GM10248 (cell line): ENCODE results near the gene ASTL.

Source experiments
- CTCF ChIA-PET: fragments of 300-600 bp; sonication (Branson Sonifier 250); formaldehyde crosslinking; extraction: SDS; loops from one replicate; lab custom pipeline; 2021; ENCODE audit warnings: antibody characterized with exemption; lab: Yijun Ruan, JAX
- POLR2A ChIA-PET: fragments of 350-650 bp; sonication (Branson Sonifier 250); formaldehyde crosslinking; extraction: SDS; loops from one replicate; lab custom pipeline; 2020; ENCODE audit warnings: antibody characterized with exemption; lab: Yijun Ruan, JAX
- DNase-seq: peaks from one replicate; pipeline ENCODE4 v3.0.0; 2012; ENCODE audit errors: extremely low spot score
- TF ChIP-seq, protein P1 (sequence below): IDR thresholded peaks from 2 replicates; pipeline ENCODE4 v1.5.1; 2012; ENCODE audit warnings: mild to moderate bottlenecking, low read depth; ENCODE audit errors: extremely low read depth, missing control alignments, control extremely low read depth

Gene ASTL

DNA sequence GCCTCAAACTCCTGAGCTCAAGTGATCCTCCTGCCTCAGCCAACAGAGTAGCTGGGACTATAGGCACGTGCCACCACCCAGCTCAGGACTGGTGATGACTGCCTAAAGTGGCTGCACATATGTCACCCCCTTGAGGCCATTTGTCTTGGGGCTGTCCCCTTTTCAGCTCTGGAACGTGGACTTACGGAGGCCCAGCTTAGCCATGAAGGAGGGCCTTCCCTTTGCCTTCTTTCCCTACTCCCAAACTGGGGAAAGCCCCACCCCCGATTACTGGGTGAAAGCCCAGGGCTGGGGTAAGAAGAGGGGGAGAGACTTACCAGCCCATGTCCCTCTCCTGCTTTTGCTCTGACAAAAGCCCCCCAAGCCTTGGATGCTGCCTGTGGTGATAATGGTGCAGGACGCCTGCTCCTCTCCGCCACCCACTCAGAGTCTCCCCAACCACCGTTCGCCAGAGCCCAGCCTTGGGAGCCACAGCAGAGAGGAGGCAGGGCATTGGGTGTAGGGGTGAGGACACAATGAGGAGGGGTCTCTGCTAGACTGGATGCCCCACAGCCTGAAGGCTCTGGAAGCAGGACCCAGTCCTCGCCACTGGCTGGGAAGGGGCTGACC is 9.4 kb upstream of the ASTL start:
- TF ChIP-seq, protein P1, sequence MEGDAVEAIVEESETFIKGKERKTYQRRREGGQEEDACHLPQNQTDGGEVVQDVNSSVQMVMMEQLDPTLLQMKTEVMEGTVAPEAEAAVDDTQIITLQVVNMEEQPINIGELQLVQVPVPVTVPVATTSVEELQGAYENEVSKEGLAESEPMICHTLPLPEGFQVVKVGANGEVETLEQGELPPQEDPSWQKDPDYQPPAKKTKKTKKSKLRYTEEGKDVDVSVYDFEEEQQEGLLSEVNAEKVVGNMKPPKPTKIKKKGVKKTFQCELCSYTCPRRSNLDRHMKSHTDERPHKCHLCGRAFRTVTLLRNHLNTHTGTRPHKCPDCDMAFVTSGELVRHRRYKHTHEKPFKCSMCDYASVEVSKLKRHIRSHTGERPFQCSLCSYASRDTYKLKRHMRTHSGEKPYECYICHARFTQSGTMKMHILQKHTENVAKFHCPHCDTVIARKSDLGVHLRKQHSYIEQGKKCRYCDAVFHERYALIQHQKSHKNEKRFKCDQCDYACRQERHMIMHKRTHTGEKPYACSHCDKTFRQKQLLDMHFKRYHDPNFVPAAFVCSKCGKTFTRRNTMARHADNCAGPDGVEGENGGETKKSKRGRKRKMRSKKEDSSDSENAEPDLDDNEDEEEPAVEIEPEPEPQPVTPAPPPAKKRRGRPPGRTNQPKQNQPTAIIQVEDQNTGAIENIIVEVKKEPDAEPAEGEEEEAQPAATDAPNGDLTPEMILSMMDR: no peak
- no peak for DNase-seq
- ChIA-PET POLR2A (interaction anchor here (4.4 to 7.4 kb wide), 3 partner anchors 8 to 16 kb away, joined by 29 to 43 read pairs (median 37); partner anchors contain the start of gene ASTL), CTCF (interaction anchor here (1.1 to 20.4 kb wide), 5 partner anchors 9 to 361 kb away, joined by 4 to 658 read pairs (median 6); partner anchors contain the start of gene ASTL)

DNA sequence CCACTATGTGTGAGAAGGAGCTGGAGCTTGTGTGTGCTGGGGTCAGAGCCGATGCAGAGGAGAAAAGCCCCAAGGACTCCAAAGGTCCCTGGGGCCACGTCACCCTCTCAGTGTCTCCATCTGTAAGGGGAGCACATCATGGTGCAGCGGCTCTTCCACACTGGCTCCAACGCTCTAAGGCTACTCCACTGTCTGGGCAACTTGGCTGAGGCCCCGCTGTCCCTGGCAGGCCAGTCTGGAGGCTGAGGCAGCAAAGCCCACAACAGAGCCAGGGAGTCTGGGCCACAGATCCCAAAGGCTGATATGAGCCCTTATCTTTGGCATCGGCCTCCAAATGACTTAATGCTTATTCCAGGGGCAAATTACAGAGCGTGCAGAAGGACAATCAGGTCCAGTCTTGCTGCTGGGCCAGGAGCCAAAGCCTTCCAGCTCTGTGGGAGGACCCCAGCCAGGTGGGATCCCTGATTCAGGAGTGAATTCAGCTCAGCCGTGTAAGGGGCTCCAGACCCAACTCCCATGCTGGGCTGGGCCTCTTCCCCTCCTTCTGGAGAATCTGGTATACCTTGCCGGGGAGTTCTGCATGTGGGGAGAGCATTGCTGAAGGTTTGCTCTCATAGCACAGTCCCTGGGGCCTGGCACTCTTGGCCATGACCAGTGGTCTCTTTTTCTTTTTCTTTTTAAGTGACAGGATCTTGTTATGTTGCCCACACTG is 8.7 kb upstream of the ASTL start:
- TF ChIP-seq, protein P1: no peak
- CTCF ChIA-PET: interaction anchor here (0.9 to 20.4 kb wide), 4 partner anchors 9 to 154 kb away, joined by 3 to 658 read pairs (median 9); partner anchors contain the start of gene ASTL
- POLR2A ChIA-PET: interaction anchor here (4.4 to 7.4 kb wide), 3 partner anchors 8 to 17 kb away, joined by 29 to 43 read pairs (median 37); partner anchors contain the start of gene ASTL
- DNase-seq: no peak

DNA sequence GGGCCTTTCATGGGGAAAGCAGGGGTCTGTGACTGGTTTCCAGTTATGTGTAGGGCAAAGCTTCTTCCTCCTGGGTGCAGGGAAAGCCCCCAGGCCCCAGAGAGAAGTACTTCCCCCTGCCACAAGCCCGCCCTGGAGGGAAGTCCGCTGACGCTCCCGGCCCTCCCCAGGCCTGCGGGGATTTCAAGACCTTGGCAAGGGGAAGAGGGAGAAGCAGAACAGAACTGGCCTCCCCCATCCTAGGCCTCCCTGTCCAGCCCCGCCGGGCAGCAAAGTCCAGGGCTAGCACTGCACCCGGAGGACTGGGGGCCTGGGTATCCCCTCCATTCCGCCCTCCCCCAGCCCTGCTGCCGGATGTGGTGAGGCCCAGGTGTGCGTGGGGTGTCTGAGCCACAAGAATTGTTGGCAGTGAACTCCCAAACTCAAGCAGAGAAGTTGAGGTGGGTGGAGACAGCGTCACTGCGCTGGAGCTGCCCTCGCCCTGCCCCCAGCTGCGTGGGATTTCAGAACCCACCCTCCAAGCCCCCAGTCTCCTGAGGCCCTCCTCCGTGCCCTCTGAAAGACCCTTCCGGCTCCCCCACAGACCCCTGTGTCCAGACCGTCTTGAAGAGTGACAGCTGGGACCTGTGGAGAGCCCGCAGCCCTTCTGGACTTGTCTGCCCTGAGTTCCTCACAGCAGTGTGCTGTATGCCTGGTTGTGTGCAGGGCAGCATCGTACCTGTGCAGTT is 8.0 kb upstream of the ASTL start:
- peak; percentile 84 for DNase-seq
- POLR2A ChIA-PET: interaction anchor here (2.2 to 7.4 kb wide), 4 partner anchors 7 to 28 kb away, joined by 13 to 43 read pairs (median 33); partner anchors contain the start of gene ASTL
- TF ChIP-seq, protein P1: no peak
- CTCF ChIA-PET: interaction anchor here (0.9 to 20.4 kb wide), 4 partner anchors 8 to 115 kb away, joined by 3 to 658 read pairs (median 9); partner anchors contain the start of gene ASTL

DNA sequence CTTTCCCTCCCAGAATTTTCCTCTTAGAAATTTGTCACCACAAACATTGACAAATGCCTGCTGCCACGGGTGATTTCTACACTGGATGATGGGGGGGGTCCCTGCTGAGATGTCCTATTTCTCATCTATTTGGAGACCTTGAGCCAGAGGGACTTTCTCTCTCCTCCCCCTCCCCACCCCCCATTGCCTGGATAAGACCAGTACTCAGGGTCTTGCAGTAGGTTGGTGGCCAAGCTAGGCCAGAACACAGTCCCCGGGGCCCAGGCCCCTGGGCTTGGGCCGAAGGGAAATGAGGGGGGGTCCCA is 7.5 kb upstream of the ASTL start:
- ChIA-PET CTCF (interaction anchor here (1.1 to 20.4 kb wide), 2 partner anchors 21 to 115 kb away, joined by 4 to 658 read pairs; no protein-coding TSS in a partner anchor), POLR2A (interaction anchor here (2.2 to 7.4 kb wide), 3 partner anchors 13 to 28 kb away, joined by 13 to 43 read pairs (median 37); no protein-coding TSS in a partner anchor)
- no peak for DNase-seq
- TF ChIP-seq, protein P1: no peak

DNA sequence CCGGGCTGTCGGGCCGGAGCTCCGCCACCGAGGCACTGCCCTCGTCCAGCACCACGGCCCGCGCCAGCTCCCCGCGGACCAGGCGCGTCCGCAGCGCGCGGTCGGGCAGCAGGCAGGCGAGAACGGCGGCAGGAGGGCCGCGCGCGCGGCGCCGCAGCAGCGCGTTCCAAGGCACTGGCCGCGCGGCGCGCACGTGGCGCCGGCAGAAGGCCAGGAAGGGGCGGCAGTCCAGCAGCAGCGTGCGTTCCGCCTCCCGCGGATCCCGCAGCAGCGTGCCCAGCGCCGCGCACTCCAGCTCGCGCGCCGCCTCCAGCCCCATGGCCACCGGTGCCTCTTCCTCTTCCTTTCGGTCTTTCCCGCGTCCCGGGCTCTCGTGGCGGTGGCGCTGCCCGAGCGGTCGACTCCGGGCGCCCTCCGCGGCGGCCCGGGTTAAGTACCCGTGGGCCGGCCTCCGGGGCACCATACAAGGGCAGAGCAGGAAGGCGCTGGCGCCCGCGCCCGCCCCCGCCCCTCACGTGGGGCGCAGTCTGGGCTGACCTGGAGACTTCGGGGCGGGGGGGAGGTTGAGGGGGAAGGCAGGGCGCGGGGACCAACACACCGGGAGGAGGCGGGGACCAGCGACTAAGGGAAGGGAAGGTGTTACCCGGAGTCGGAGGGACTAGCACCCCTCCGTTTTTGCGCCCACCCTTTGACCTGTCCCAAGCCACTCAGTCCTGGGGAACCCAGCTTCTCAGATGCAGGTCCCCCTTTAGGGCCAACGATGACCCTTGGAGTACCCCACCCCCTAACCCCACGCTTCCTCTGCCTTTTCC is 6.9 kb upstream of the ASTL start, which contains the start of gene DUSP2:
Gene DUSP2, minus strand, starts transcription at position 405 of the 812 bp plus-strand sequence. Its CDS starts 86 bp downstream, at position 319.
- TF ChIP-seq, protein P1: no peak
- CTCF ChIA-PET: interaction anchor here (1.1 to 20.4 kb wide), 2 partner anchors 22 to 116 kb away, joined by 4 to 658 read pairs; no protein-coding TSS in a partner anchor
- DNase-seq: peak; percentile 95
- POLR2A ChIA-PET: interaction anchor here (0.6 to 7.4 kb wide), 11 partner anchors 9 to 196 kb away, joined by 3 to 43 read pairs (median 4); partner anchors contain the start of genes NCAPH and STARD7
